GM13977 (cell line): ENCODE results near the gene CALML3.

Experiments
- DNase-seq: peaks from one replicate; pipeline ENCODE4 v3.0.0; 2012; ENCODE audit warnings: low spot score
- in situ Hi-C: fragments of 300-500 bp; cut with MboI; formaldehyde crosslinking; loops from one replicate; pipeline ENCODE4 v1.12.0; 2022; ENCODE audit warnings: low sequenced_read_pairs, low pct_unique_long_range_greater_than_20kb, mixed read lengths, inconsistent platforms; ENCODE audit not compliant: unreplicated experiment
- TF ChIP-seq, protein P1 (sequence below): IDR thresholded peaks from 2 replicates; pipeline ENCODE4 v1.5.1; 2012; ENCODE audit warnings: mild to moderate bottlenecking, control low read depth; ENCODE audit not compliant: insufficient read depth; ENCODE audit errors: extremely low read depth, missing control alignments

CALML3 gene

DNA sequence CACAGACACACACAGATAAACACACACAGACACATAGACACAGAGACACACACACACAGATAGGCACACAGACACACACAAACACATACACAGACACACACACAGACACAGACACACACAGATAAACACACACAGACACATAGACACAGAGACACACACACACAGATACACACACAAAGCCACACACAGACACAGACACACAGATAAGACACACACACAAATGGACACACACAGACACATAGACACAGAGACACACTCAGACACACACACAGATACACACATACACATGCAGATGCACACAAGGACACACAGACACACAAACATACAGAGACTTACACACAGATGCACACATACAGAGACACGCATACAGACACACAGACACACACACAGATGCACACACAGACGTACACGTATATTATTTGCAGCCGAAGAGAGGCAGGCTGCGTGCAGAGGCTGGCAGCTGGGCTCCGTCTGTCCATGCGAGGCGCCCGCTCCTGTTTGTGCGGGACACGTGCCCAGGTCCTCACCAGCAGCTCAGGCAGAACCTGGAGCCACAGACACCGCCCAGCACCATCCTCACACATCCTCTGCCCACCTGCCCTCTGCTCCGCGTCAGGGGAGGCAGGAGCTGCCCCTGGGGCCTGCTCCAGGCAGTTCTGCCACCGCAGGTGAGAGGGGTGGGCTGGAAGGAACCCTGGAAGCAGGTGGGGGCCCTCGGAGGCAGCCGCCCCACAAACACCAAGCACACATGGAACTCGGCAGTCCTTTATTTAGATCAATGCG lies 26.6 kb upstream of the CALML3 start:
- no peak for DNase-seq
- in situ Hi-C loops = no loop called here
- TF ChIP-seq, protein P1, sequence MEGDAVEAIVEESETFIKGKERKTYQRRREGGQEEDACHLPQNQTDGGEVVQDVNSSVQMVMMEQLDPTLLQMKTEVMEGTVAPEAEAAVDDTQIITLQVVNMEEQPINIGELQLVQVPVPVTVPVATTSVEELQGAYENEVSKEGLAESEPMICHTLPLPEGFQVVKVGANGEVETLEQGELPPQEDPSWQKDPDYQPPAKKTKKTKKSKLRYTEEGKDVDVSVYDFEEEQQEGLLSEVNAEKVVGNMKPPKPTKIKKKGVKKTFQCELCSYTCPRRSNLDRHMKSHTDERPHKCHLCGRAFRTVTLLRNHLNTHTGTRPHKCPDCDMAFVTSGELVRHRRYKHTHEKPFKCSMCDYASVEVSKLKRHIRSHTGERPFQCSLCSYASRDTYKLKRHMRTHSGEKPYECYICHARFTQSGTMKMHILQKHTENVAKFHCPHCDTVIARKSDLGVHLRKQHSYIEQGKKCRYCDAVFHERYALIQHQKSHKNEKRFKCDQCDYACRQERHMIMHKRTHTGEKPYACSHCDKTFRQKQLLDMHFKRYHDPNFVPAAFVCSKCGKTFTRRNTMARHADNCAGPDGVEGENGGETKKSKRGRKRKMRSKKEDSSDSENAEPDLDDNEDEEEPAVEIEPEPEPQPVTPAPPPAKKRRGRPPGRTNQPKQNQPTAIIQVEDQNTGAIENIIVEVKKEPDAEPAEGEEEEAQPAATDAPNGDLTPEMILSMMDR = no peak

DNA sequence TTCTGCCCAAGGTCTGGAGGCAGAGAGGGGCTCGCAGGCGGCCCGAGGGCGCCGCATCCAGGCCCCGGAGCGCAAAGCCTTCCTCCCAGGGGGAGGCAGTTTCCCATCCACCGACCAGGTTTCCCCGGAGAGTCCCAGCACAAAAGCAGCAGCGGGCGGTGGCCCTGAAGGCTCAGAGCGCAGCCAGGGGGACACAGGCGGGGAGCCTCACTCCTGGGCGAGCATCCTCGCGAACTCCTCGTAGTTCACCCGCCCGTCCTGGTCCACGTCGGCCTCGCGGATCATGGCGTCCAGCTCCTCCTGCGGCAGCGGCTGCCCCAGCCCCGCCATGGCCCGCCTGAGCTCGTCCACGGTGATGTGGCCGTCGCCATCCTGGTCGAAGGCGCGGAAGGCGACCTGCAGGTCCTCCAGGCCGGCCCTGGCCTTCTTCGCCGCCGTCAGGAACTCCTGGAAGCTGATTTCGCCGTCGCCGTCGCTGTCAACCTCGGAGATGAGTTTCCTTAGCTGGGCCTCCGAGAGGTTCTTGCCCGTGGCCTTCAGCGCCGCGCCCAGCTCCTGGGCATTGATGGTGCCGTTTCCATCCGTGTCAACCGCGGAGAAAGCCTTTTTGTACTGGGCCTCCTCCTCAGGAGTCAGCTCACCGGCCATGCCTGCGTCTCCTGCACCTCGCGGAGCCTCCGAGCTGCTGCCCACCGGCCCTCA lies 25.8 kb upstream of the CALML3 start:
- TF ChIP-seq, protein P1 = no peak
- in situ Hi-C loops = no loop called here
- DNase-seq = no peak

DNA sequence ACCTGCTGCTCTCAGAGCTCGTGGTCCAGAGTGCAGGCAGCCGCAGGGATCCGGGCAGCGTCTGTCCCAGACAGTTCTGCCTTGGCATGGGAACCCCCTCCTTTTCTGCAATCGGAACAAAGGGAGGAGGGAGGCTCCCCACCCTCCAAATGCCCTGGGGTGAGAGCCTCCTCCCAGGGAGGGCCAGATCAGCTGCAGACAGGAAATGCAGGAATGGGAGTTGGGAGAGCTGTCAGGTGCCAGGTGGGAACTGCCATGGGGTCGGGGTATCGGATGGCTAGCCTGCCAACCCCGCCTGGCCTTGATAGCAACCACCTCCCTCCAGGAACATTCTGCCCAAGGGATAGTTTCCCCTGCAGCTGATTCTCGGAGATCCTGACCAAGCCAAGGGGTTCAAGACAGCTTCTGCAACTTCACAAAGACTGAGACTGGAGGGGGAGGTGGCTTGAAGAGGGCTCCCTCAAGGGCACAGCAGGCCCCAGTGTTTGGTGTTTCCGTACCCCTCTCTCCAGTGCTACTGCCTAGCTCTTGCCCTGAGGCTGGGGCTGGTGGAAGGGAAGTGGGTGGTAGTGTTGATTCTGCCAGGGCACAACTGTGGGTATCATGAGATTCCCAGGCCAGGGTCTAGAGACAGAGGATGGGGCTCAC lies 25.1 kb upstream of the CALML3 start, which contains the start of gene CALML5:
CALML5 (minus strand) TSS at position 78 of the 648 bp plus-strand sequence. CDS start 132 bp downstream, outside the sequence.
- in situ Hi-C loops = no loop called here
- DNase-seq = no peak
- TF ChIP-seq, protein P1 = no peak

DNA sequence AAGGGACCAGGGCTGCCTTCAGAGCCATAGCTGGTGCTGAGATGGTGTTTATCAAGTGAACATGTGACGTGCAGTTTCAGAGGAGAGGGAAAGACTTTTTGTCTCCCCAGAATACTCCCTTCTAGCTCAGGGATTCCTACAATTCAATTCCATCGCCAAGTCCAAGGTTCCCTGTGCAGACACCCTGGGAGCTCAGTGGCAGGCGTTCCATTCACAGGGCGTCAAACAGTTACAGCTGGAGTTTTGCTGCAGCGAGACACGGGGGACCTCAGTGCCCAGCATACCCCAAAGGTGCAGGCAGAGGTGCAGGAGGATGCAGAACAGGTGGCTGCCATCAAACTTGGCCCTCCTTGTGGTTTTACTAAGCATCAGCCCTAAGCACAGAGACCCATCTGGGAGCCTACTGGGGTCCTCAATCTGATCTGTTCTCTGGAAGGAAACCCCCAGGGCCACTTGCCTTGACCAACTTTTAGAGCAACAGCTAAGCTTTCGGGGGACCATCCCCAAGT lies 24.5 kb upstream of the CALML3 start:
- DNase-seq = no peak
- TF ChIP-seq, protein P1 = no peak
- in situ Hi-C loops = no loop called here

DNA sequence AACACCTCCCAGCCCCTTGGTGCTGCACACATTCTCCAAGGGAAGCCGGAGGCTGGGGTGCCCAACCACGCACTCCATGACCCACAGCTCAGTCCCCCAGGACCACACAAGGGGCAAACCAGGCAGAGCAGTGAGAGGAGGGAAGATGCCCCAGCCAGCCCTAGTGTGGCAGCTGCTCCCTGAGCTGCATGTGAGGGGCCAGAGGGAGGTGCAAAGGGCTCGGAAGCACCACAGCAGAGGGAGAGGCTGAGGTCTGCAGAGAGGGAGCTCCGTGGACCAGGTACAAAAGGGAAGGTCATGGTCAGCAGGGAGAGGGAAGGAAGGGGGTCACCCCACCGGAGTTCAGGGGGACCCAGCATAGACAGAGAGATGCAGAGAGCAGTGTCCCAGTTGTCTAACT lies 23.9 kb upstream of the CALML3 start:
- in situ Hi-C loops = no loop called here
- DNase-seq = no peak
- TF ChIP-seq, protein P1 = no peak

DNA sequence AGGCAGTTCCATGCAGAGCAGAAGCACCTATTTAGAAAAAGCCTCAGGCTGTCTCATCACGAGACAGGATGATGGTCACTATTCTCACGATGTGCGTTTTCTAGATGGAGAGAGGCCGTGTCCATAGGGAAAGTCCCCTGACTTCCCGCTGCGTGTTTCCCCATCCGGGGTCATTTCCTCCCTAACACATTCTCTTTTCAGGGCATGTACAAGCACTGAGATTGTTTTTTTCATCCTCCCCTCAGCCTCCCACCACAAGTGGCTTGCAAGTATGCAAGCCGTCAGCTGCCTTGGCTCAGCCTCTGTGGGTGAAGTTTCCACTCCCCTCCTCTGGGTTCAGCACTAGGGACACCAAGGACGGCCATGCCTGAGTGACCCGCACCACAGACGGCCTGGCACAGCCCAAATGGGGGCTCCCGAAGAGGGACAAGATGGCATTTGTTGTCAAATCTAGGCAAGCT lies 22.7 kb upstream of the CALML3 start:
- no peak for DNase-seq
- in situ Hi-C loops = no loop called here
- TF ChIP-seq, protein P1 = no peak
